Esophagus muscularis mucosa (tissue), 3 donors: ENCODE data around the gene XPC.

Experiments used
- CTCF ChIP-seq, 3 experiments: fragments of 200-600 bp in 2 of 3; fragments of 450-650 bp in 1 of 3; sonication (generic) in 2 of 3; IDR thresholded peaks; one replicate each; pipeline ENCODE4 v1.5.1; 2017 to 2019; ENCODE audit warnings: antibody characterized with exemption in 3 of 3, mild to moderate bottlenecking in 2 of 3, moderate library complexity in 1 of 3
- POLR2A ChIP-seq: fragments of 450-650 bp; IDR thresholded peaks from one replicate; pipeline ENCODE4 v1.6.1; 2017; ENCODE audit warnings: antibody characterized with exemption, moderate library complexity, mild to moderate bottlenecking, low read depth

- TF ChIP-seq CTCF (IDR thresholded peaks at IDR 0.05) (no peak), POLR2A (no peak)
Observed at GRCh38 chr3:14118400-14119381, 59.7 kb downstream of the XPC start.
